Motor neuron (in vitro differentiated cells): ENCODE measurements around the gene AGTRAP. TPM values are rescaled to one million over a fixed set of nuclear protein-coding genes. Genes with fewer than 3 reads are reported as not detected.
A peak's percentile ranks its signal among the peaks of the same experiment; 100 is the strongest.

Experiments
- ATAC-seq, 8 experiments: fragments of 200-7000 bp; cut with Tn5 transposase; replicated peaks in 6 of 8; 2 replicates each; pipeline ENCODE4 v1.8.0; 2021; ENCODE audit warnings: mild to moderate bottlenecking in 8 of 8, moderate library complexity in 8 of 8
- H3K27ac ChIP-seq, 2 donors: fragments of 250-450 bp; sonication (Bioruptor Pico); 2 replicates each; pipeline ENCODE4 v1.9.0; 2021; ENCODE audit warnings: antibody characterized with exemption in 2 of 2, mild to moderate bottlenecking in 2 of 2, moderate library complexity in 1 of 2
- H3K4me1 ChIP-seq, 2 donors: fragments of 250-450 bp; sonication (Bioruptor Pico); replicated peaks in 1 of 2; 2 replicates each; pipeline ENCODE4 v1.6.1; 2021; ENCODE audit warnings: antibody characterized with exemption in 2 of 2, mild to moderate bottlenecking in 2 of 2, moderate library complexity in 1 of 2
- H3K4me3 ChIP-seq, 5 donors: fragments of 250-450 bp; sonication (Bioruptor Pico); 2 replicates each; pipeline ENCODE4 v1.9.0; 2021; ENCODE audit warnings: antibody characterized with exemption in 5 of 5, mild to moderate bottlenecking in 5 of 5, moderate library complexity in 4 of 5
- WGBS, 10 experiments: fragments of 450-650 bp; shearing (Covaris generic); methylation state at CpG; one replicate each; pipeline ENCODE4 v1.0.0; 2022; 5-methylcytosine and 5-hydroxymethylcytosine counted together
- in situ Hi-C, 9 experiments: fragments of 400-800 bp; cut with MboI; loops; one replicate each; pipeline ENCODE4 v1.15.0; 2021; ENCODE audit warnings: low sequenced_read_pairs in 9 of 9, low pct_unique_long_range_greater_than_20kb in 2 of 9; ENCODE audit not compliant: unreplicated experiment in 9 of 9
- total RNA-seq, 8 experiments: library from RNA; unstranded; fragments of 300-600 nt; gene quantifications; 2 replicates each; pipeline versions ENCODE4 v1.2.3 to v1.2.4, GENCODE V29; 2022

The AGTRAP gene
- total RNA-seq, 8 experiments from 2014 or later, result 12.5 to 55.9 (median 32.3) TPM

- H3K4me3 ChIP-seq, result no peak overlapping the region
- no peak overlapping the region for H3K27ac ChIP-seq
- in situ Hi-C loops, result no loop called here
- ATAC-seq, result no peak
- peaks cover 0 to 4% of the 10 kb centered on the region in 2 donors for H3K4me1 ChIP-seq
- WGBS, 10 experiments, result 0 to 77% (median 56%) methylated on average over 1 to 5 of the region's 5 CpGs; no CpG with 5 or more reads in 3 of the 10 experiments
Observed at GRCh38 chr1:11772458-11772857, 36.5 kb downstream of the AGTRAP start.

GRCh38 chr1:11774753-11775152, 38.8 kb downstream of the AGTRAP start:
- no peak for ATAC-seq
- Histone ChIP-seq H3K4me3 (no peak overlapping the region), H3K27ac (no peak overlapping the region), H3K4me1 (no peaks in the 10 kb centered on the region)
- 40 to 94% (median 87%) methylated on average over 1 to 9 of the region's 9 CpGs; no CpG with 5 or more reads in 2 of the 10 experiments for WGBS, 10 experiments
- in situ Hi-C loops, result no loop called here

- no peak for ATAC-seq
- Histone ChIP-seq H3K27ac (no peak overlapping the region), H3K4me1 (no peaks in the 10 kb centered on the region), H3K4me3 (no peak overlapping the region)
- in situ Hi-C loops, result no loop called here
- 80 to 85% (median 83%) methylated on average over 1 to 6 of the region's 8 CpGs; no CpG with 5 or more reads in 5 of the 10 experiments for WGBS, 10 experiments
Observed at GRCh38 chr1:11777658-11778322, 41.9 kb downstream of the AGTRAP start.

GRCh38 chr1:11778336-11778735, 42.4 kb downstream of the AGTRAP start:
- ATAC-seq, result peak in 3 of 8 experiments; percentile 8 to 13 (median 11)

GRCh38 chr1:11778844-11779623, 43.1 kb downstream of the AGTRAP start:
- Histone ChIP-seq H3K4me1 (no peaks in the 10 kb centered on the region), H3K27ac (no peak overlapping the region), H3K4me3 (no peak overlapping the region)
- in situ Hi-C loops, result no loop called here
- 70 to 92% (median 80%) methylated on average over 2 to 11 of the region's 15 CpGs; no CpG with 5 or more reads in 3 of the 10 experiments for WGBS, 10 experiments
- peak in 3 of 8 experiments; percentile 7 to 12 (median 9) for ATAC-seq

More at GRCh38 chr1:11778336-11778735, 42.4 kb downstream of the AGTRAP start:
- H3K4me3 ChIP-seq, result no peak overlapping the region
- 70 to 100% (median 80%) methylated on average over 1 to 6 of the region's 9 CpGs; no CpG with 5 or more reads in 6 of the 10 experiments for WGBS, 10 experiments
- in situ Hi-C loops, result no loop called here
- no peaks in the 10 kb centered on the region for H3K4me1 ChIP-seq
- no peak overlapping the region for H3K27ac ChIP-seq

GRCh38 chr1:11779715-11780379, 43.9 kb downstream of the AGTRAP start:
- in situ Hi-C loops, result no loop called here
- Histone ChIP-seq H3K27ac (no peak overlapping the region), H3K4me3 (no peak overlapping the region), H3K4me1 (peaks cover 4 to 8% of the 10 kb centered on the region in 2 donors)
- no peak for ATAC-seq
- WGBS, 10 experiments, result 82 to 92% (median 87%) methylated on average over 4 to 9 of the region's 13 CpGs; no CpG with 5 or more reads in 7 of the 10 experiments

- Histone ChIP-seq H3K4me1 (peaks cover 6 to 12% of the 10 kb centered on the region in 2 donors), H3K27ac (no peak overlapping the region), H3K4me3 (no peak overlapping the region)
- no peak for ATAC-seq
- WGBS, 10 experiments, result 0 to 100% (median 74%) methylated on average over 1 to 9 of the region's 10 CpGs; no CpG with 5 or more reads in 2 of the 10 experiments
- in situ Hi-C loops, result no loop called here
Observed at GRCh38 chr1:11780380-11781147, 44.6 kb downstream of the AGTRAP start.

GRCh38 chr1:11781297-11781696, 45.4 kb downstream of the AGTRAP start:
- no peak for ATAC-seq
- no peak overlapping the region for H3K4me3 ChIP-seq
- peaks cover 6 to 13% of the 10 kb centered on the region in 2 donors for H3K4me1 ChIP-seq
- H3K27ac ChIP-seq, result no peak overlapping the region
- in situ Hi-C loops, result no loop called here
- WGBS, 10 experiments, result 62 to 100% (median 96%) methylated on average over 1 to 10 of the region's 12 CpGs; no CpG with 5 or more reads in 4 of the 10 experiments

GRCh38 chr1:11782127-11782708, 46.3 kb downstream of the AGTRAP start:
- WGBS, 10 experiments, result 73 to 75% methylated on average over 2 to 3 of the region's 6 CpGs; no CpG with 5 or more reads in 8 of the 10 experiments
- ATAC-seq, result no peak
- Histone ChIP-seq H3K27ac (no peak overlapping the region), H3K4me1 (peaks cover 10 to 22% of the 10 kb centered on the region in 2 donors), H3K4me3 (no peak overlapping the region)
- in situ Hi-C loops, result no loop called here

- ATAC-seq, result no peak
- no peak overlapping the region for H3K4me3 ChIP-seq
- WGBS, 10 experiments, result 57 to 94% (median 88%) methylated on average over 1 to 6 of the region's 6 CpGs; no CpG with 5 or more reads in 2 of the 10 experiments
- H3K4me1 ChIP-seq, result peaks cover 17 to 35% of the 10 kb centered on the region in 2 donors
- in situ Hi-C loops, result no loop called here
- H3K27ac ChIP-seq, result no peak overlapping the region
Observed at GRCh38 chr1:11783556-11783955, 47.6 kb downstream of the AGTRAP start.

- H3K27ac ChIP-seq, result no peak overlapping the region
- in situ Hi-C loops, result no loop called here
- WGBS, 10 experiments, result 24 to 100% (median 80%) methylated on average over 2 to 15 of the region's 21 CpGs; no CpG with 5 or more reads in 4 of the 10 experiments
- no peak overlapping the region for H3K4me3 ChIP-seq
- peak in 2 of 8 experiments; percentile 0 to 31 for ATAC-seq
- peaks cover 23 to 44% of the 10 kb centered on the region in 2 donors for H3K4me1 ChIP-seq
Observed at GRCh38 chr1:11784256-11784992, 48.5 kb downstream of the AGTRAP start.
